Thyroid gland (tissue), 4 donors: ENCODE results near the gene COL4A1. TPM values are rescaled to one million over a fixed set of nuclear protein-coding genes. Genes with fewer than 3 reads are reported as not detected.

ENCODE experiments used
- DNase-seq, 2 donors: peaks; one replicate each; pipeline ENCODE4 v3.0.0-alpha.2; 2019
- H3K27ac ChIP-seq, 3 donors: fragments of 200-600 bp; sonication (generic); 1 replicate in 2 of 3; 2 replicates in 1 of 3; pipeline ENCODE4 v1.5.1; 2016 to 2019; ENCODE audit warnings: mild to moderate bottlenecking in 1 of 3, moderate library complexity in 1 of 3
- H3K27me3 ChIP-seq: fragments of 200-600 bp; sonication (generic); one replicate; pipeline ENCODE4 v1.5.1; 2019
- H3K36me3 ChIP-seq, 2 donors: fragments of 200-600 bp; sonication (generic); one replicate each; pipeline ENCODE4 v1.5.1; 2016 to 2019
- H3K4me1 ChIP-seq, 2 donors: fragments of 200-600 bp; sonication (generic); one replicate each; pipeline ENCODE4 v1.5.1; 2017 to 2019
- H3K4me3 ChIP-seq, 3 donors: fragments of 200-600 bp; sonication (generic); replicated peaks in 1 of 3; 1 replicate in 2 of 3; 2 replicates in 1 of 3; pipeline ENCODE4 v1.5.1; 2016; ENCODE audit warnings: mild to moderate bottlenecking in 1 of 3
- H3K9me3 ChIP-seq: fragments of 200-600 bp; sonication (generic); one replicate; pipeline ENCODE4 v1.5.1; 2017
- CTCF ChIP-seq, 6 experiments: fragments of 200-600 bp in 3 of 6; fragments of 450-650 bp in 3 of 6; sonication (generic) in 3 of 6; IDR thresholded peaks; one replicate each; pipeline ENCODE4 v1.5.1; 2016 to 2019; ENCODE audit warnings: antibody characterized with exemption in 6 of 6, mild to moderate bottlenecking in 2 of 6, inconsistent platforms in 1 of 6, moderate library complexity in 1 of 6
- POLR2A ChIP-seq, 2 donors: fragments of 450-650 bp; IDR thresholded peaks; one replicate each; pipeline ENCODE4 v1.6.1; 2017; ENCODE audit warnings: antibody characterized with exemption in 2 of 2, mild to moderate bottlenecking in 2 of 2, moderate library complexity in 1 of 2
- WGBS, 2 donors: methylation state at CpG; one replicate each; pipeline ENCODE4 v1.1.5; 2017; 5-methylcytosine and 5-hydroxymethylcytosine counted together
- intact Hi-C: fragments of 100-400 bp; cut with DNase I; formaldehyde crosslinking; loops from one replicate; pipeline ENCODE4 v1.15.1; 2023
- total RNA-seq, 4 donors: library from RNA; depleted of rRNA; stranded (reverse); fragments of >200 nt; gene quantifications; one replicate each; pipeline ENCODE4 v1.2.3, GENCODE V29; 2016

Gene COL4A1
- total RNA-seq, 4 donors from 2014 or later, result 71.3 to 161 (median 112) TPM

- TF ChIP-seq CTCF (IDR thresholded peaks at IDR 0.05) (no peak), POLR2A (IDR thresholded peaks at IDR 0.05) (no peak)
- Histone ChIP-seq H3K27me3 (no peaks in the 10 kb centered on the region), H3K4me1 (peaks cover 51 to 69% of the 10 kb centered on the region in 2 donors), H3K9me3 (no peaks in the 10 kb centered on the region), H3K27ac (peak overlapping the region in 2 of 3 donors; percentile 48 to 56), H3K36me3 (no peaks in the 10 kb centered on the region), H3K4me3 (no peak overlapping the region)
- no peak for DNase-seq
- intact Hi-C loops, result no loop called here
- 81 to 84% methylated on average over 5 of the region's 5 CpGs for WGBS, 2 donors
These were observed 42.3 kb upstream of the COL4A1 start for GRCh38 chr13:110349239-110349638.

DNA sequence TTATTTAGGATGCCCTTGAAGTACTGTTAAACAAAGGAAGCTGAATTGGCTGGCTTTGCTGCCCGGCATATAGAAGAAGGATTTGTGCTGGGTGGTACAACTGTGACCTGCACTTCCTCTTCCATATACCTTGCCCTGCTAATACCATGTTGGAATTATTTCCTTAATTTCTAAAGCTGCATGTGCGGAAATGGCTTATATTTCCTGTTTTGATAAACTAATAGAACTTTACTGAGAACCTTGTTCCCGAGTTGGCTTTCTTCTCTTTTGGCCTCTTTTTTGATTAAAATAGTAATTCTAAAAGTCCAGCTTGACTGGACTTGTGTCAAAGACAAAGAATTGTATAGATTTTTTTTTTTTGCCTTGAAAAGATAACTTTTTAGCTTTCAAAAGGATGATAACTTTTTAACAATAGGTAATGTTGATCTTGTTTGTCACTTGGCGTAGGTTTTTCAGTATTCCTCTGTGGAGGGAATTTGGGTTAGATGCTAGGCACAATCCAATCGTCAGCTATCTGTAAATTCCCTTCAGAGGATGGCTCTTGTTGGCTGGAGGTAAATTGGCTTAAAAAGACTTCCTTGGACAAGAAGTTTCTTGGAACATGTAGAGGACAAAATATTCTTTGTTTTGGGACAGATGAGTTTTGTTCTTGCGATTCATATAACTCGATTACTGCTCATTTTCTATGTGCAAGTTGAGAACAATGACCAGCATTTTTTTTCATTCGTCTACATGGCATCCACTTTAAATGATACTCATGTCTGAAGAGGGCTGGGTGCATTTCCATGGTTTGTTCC is 41.5 kb upstream of the COL4A1 start:
- peaks cover 48 to 63% of the 10 kb centered on the region in 2 donors for H3K4me1 ChIP-seq
- peak overlapping the region in 2 of 3 donors; percentile 48 to 56 for H3K27ac ChIP-seq
- intact Hi-C loops, result no loop called here
- no peaks in the 10 kb centered on the region for H3K27me3 ChIP-seq
- no peaks in the 10 kb centered on the region for H3K36me3 ChIP-seq
- no peak overlapping the region for H3K4me3 ChIP-seq
- H3K9me3 ChIP-seq, result no peaks in the 10 kb centered on the region
- TF ChIP-seq CTCF (IDR thresholded peaks at IDR 0.05), result no peak
- no peak for TF ChIP-seq POLR2A (IDR thresholded peaks at IDR 0.05)
- 68 to 74% methylated on average over 8 of the region's 8 CpGs for WGBS, 2 donors
- DNase-seq, result no peak

DNA sequence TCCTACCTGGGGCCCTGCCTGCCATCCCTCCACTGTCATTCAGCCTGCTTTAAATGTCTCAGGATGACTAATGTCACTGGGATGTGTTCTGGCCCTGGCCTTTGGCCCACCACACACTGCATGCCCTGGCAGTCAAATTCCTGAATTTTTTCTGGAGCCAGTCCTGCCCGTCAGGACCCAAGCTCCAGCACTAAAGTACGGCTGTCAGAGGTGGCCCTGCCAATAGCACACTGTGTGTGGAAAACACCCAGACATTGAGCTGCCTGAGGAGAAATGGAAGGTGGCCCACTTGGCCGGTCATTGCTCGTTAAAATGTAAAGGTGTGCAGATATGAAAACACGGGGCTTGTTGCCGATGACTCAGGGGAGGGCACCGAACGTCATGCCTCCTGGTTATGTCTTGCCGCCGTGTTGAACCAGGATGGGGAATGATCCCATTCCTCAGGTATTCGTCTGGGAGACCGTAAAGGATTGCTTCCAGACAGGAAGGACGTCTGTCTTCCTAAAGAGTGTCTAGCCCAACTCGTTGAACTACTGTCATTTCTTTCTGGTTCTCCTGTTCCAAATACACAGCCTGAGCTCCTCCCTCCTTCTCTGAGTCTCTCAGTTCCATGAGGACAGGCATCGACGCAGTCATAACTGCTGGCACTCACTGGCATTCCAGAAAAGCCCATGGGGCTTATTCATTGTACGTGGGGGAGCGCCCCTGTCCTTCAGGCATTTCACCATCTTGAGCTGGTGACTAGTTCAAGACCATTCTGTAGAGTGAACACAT is 40.8 kb upstream of the COL4A1 start:
- Histone ChIP-seq H3K4me3 (no peak overlapping the region), H3K9me3 (no peaks in the 10 kb centered on the region), H3K4me1 (peaks cover 41 to 61% of the 10 kb centered on the region in 2 donors), H3K36me3 (no peaks in the 10 kb centered on the region), H3K27ac (peak overlapping the region in 2 of 3 donors; percentile 48 to 56), H3K27me3 (no peaks in the 10 kb centered on the region)
- peak in 1 of 2 donors; percentile 43 for DNase-seq
- 59 to 66% methylated on average over 18 of the region's 18 CpGs for WGBS, 2 donors
- intact Hi-C loops, result no loop called here
- no peak for TF ChIP-seq CTCF (IDR thresholded peaks at IDR 0.05)
- no peak for TF ChIP-seq POLR2A (IDR thresholded peaks at IDR 0.05)

- Histone ChIP-seq H3K27me3 (no peaks in the 10 kb centered on the region), H3K36me3 (no peaks in the 10 kb centered on the region), H3K9me3 (no peaks in the 10 kb centered on the region), H3K4me1 (peaks cover 34 to 56% of the 10 kb centered on the region in 2 donors), H3K4me3 (no peak overlapping the region), H3K27ac (peak overlapping the region in 1 of 3 donors; percentile 56)
- no peak for DNase-seq
- intact Hi-C loops, result no loop called here
- TF ChIP-seq CTCF (IDR thresholded peaks at IDR 0.05), result no peak
- TF ChIP-seq POLR2A (IDR thresholded peaks at IDR 0.05), result no peak
- WGBS, 2 donors, result 85 to 91% methylated on average over 3 of the region's 3 CpGs
These were observed 40.1 kb upstream of the COL4A1 start for GRCh38 chr13:110347088-110347487.

DNA sequence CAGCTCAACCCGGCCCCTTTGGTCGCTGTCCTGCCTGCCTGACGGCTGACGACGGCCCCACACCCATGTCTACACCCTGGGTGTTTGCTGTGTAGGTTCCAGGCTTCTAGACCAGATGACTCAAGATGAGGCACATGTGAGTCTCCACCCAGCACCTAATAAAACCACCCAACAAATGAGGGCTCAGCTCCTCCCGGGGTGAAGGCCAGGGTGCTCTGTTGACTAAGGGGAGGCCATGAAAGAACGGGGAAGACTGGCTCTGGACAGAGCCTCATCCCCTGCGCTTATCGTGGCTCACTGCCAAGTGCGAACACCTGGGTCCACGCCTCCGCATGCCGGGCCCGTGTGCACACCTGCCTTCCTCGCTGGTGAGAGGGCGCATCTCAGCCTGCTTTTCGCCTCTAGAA is 39.7 kb upstream of the COL4A1 start:
- intact Hi-C loops, result no loop called here
- TF ChIP-seq CTCF (IDR thresholded peaks at IDR 0.05) (no peak), POLR2A (IDR thresholded peaks at IDR 0.05) (no peak)
- Histone ChIP-seq H3K9me3 (no peaks in the 10 kb centered on the region), H3K4me3 (no peak overlapping the region), H3K27me3 (no peaks in the 10 kb centered on the region), H3K4me1 (peaks cover 35 to 56% of the 10 kb centered on the region in 2 donors), H3K27ac (peak overlapping the region in 1 of 3 donors; percentile 56), H3K36me3 (no peaks in the 10 kb centered on the region)
- 91 to 95% methylated on average over 16 to 17 of the region's 17 CpGs for WGBS, 2 donors
- no peak for DNase-seq
